ENCODE data around the gene DDIT3.

DDIT3 gene

DNA sequence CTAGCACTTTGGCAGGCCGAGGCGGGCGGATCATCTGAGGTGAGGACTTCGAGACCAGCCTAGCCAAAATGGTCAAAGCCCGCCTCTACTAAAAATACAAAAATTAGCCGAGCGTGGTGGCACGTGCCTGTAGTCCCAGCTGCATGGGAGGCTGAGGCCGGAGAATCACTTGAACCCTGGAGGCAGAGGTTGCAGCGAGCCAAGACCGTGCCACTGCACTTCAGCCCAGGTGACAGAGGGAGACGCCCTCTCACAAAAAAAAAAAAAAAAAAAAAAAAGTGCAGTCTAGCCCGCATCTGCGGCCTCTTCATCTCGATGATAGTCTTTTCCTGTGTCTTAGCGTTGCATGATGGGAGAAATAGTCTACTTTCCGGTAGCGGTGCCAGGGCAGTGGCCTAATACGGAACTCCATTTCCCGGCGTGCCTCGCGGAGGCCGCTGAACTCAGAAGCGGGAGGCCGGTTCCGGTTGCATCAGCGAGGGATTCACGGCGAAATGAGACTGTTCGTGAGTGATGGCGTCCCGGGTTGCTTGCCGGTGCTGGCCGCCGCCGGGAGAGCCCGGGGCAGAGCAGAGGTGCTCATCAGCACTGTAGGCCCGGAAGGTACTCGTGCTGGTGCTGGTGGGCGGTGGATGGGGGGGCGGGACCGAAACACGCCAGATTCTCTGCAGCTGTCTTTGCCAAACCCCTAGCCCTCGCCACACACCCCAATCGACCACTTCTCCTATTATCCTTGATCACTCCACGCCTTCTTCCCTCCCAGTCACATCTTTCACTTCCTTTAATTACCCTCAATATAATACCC, 32.5 kb downstream of the DDIT3 start, which contains the start of gene MARS1:
TSS of gene MARS1 (plus strand) at position 472 of the 805 bp plus-strand sequence. CDS start at position 495, 23 bp downstream.
- peak; percentile 75 for FAIRE-seq
- DNase-seq (ENCODE audit: low spot score), result peak; percentile 91

- FAIRE-seq (no peak), DNase-seq (ENCODE audit: low spot score) (no peak)
These were observed 33.2 kb downstream of the DDIT3 start for GRCh38 chr12:57487055-57487596.

- FAIRE-seq, result no peak
These were observed 34.6 kb downstream of the DDIT3 start for GRCh38 chr12:57485695-57486094.

DNA sequence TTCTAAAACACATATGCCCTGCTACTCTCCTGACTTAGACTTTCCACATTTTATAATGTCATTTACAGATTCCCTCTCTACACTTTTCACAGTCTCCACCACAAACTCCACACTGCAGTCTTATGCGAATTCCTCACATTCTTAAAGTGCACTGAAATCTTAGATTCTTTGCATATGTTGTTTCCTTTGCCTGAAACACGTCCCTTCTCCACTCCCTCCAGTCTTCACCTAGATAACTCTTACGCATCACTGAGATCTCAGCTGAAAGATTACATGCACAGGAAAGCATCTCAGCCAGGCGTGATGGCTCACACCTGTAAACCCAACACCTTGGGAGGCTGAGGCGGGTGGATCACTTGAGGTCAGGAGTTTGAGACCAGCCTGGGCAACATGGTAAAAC, 36.8 kb downstream of the DDIT3 start:
- DNase-seq (ENCODE audit: low spot score) (peak; percentile 41), FAIRE-seq (no peak)

More at GRCh38 chr12:57485695-57486094, 34.6 kb downstream of the DDIT3 start:
- DNase-seq (ENCODE audit: low spot score), result no peak

DNA sequence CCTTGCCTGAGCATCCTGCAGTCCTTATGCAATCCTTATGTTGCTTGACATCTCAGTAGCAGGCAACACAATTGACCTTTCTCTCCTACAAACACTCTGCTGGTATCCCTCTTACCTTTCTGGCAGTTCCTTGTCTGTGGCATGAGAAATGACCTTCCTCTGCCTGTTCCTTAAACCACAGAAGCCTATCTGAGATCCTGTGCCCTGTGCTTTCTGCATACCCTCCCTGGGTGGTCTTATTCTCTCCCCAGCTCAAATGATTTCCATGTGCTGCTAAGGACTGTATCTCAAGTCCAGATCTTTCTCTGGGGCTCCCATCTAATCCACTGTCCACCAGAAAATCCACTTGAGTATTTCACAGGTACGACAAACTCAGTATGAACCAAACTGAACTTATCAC, 38.6 kb downstream of the DDIT3 start:
- DNase-seq (ENCODE audit: low spot score), result no peak
- FAIRE-seq, result no peak

DNA sequence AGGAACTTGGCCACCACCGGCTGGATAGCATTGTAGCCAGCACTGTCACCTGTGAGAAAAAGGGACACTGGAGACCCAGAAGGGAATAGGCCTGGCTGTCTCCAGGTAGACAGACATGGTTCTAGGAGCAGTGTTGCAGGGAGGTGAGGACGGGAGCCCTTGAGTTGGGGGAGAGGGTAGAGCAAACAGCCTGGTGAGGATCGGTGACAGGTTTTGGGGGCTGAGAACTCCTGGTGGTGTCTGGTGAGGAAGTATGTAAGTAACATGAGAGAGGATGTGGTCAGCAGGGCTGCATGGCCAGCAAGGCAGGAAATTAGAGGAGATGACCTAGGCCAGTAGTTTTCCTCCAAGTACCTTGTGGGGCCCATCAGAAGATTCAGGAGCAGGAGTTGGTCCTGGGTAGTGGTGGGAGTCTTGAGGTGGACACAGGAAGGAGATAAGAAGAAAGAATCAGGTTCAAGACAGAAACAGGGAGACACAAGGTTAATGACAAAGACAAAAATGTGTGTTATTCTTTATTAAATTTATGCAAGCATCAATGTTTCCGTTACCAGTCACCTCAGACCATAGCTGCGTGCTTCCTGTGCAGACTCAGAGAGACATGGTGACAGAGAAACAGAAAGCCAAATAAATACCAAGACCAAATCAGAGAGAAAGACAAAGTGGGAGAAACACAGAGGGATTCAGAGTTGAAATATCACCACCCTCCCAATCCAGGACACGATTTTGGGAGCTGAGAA, 40.8 kb downstream of the DDIT3 start, which contains the start of gene ARHGAP9:
TSS of gene ARHGAP9 (minus strand) at position 491 of the 740 bp plus-strand sequence. CDS start at position 31, 460 bp downstream.
- FAIRE-seq, result no peak
- DNase-seq (ENCODE audit: low spot score), result no peak

- DNase-seq (ENCODE audit: low spot score), result no peak
- no peak for FAIRE-seq
These were observed 41.3 kb downstream of the DDIT3 start for GRCh38 chr12:57479043-57479375.

- FAIRE-seq (no peak), DNase-seq (ENCODE audit: low spot score) (no peak)
These were observed 42.3 kb downstream of the DDIT3 start for GRCh38 chr12:57477710-57478681.

- FAIRE-seq (no peak), DNase-seq (ENCODE audit: low spot score) (no peak)
These were observed 43.2 kb downstream of the DDIT3 start for GRCh38 chr12:57476993-57477709.

DNA sequence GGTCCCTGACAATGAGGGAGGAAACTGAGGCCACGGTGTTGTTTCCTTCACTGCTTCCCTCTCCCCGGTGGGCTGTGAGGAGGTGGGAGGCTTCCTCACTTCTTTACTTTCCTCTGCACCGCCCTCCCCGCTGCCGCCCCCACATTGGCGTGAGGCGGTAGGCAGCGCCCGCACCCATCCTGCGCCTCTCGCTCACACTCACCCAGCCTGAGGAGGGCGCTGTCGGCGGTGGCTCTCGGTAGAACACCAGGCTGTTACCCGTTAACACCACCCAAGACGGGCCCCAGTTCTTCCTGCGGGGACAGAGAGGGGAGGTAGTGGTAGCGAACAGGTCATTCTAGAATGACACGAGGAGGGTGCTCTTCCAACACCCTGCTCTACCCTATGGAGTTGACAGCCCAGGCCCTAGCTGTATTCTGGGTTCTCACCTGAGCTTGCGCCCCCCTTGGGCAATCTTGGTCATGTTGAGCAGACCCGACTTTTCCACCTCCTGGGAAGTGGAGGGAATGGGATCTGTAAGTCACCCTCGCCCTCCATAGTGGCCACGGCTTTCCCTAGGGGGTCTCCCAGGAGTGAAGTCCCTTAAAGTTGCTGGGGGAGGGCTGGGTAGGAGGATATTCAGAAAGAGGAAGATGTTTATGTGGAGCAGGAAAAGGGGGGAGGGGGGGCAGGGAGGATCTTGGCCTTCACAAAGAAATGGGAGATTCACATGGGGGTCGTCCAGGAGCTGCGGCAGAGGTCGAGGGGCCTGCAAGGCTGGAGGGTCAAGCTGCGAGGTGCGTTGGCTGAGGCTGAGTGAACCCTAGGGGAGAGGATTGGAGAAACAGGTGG, 43.9 kb downstream of the DDIT3 start:
- FAIRE-seq (no peak), DNase-seq (ENCODE audit: low spot score) (no peak)

- no peak for FAIRE-seq
These were observed 44.8 kb downstream of the DDIT3 start for GRCh38 chr12:57475271-57476161.

DNA sequence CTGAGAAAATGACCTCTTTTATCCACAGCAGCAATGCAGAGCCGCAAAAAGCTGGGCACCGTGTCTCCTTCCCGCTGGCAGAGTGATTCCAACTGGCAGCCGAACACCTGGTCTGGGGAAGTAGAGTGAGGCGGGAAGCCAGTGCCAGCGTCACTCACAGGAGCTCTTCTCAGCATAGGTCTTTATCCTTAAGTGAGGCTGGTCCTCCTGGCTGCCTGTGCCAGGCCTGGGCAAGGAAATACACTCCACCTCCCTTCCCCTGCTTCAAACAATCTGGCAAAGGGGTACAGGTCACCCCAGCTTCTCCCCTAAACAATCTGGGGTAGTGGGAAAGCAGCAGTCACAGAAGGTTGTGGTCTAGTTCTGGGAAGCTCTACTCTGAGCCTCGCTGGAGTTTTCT, 45.5 kb downstream of the DDIT3 start:
- FAIRE-seq (no peak), DNase-seq (ENCODE audit: low spot score) (no peak)

More at GRCh38 chr12:57475271-57476161, 44.8 kb downstream of the DDIT3 start:
- no peak for DNase-seq (ENCODE audit: low spot score)

DNA sequence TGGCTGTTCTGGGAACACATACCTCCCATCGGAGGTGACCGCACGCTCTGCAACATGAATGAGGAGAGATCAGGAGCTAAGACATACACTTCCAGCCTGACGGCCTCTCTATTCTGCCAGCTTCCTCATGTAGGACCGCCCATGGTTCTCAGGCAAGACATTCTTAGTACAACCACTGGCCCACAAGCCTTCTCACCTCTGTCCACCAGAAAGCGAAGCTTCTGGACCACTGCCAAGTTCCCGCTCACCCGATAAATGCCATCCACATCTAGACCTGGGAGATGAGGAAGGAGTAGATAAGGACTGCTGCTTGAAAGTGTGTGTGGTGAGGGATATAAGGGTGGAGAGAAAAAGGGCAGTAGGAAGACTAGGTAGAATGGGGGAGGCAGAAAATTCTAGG, 45.9 kb downstream of the DDIT3 start:
- FAIRE-seq (no peak), DNase-seq (ENCODE audit: low spot score) (no peak)

GRCh38 chr12:57473886-57474285, 46.4 kb downstream of the DDIT3 start:
- DNase-seq (ENCODE audit: low spot score) (no peak), FAIRE-seq (no peak)

DNA sequence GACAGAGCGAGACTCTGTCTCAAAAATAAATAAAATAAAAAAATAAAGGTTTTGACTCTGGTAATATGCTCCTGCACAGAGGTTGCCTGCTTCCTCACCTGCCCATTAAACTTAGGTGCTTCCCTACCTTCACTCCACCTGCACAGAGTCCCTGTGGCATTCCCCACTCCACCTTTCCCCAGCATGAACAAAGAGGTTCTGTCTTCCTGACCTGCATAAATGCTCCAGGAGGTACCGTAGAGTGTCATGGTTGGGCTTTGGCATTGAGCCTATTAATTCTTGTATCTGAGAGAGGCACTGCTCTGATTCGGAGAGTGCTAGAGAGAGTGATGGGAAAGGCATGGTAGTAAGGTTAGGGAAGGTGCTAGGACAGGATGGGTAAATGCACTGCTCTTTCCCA, 46.9 kb downstream of the DDIT3 start:
- no peak for FAIRE-seq
- no peak for DNase-seq (ENCODE audit: low spot score)

DNA sequence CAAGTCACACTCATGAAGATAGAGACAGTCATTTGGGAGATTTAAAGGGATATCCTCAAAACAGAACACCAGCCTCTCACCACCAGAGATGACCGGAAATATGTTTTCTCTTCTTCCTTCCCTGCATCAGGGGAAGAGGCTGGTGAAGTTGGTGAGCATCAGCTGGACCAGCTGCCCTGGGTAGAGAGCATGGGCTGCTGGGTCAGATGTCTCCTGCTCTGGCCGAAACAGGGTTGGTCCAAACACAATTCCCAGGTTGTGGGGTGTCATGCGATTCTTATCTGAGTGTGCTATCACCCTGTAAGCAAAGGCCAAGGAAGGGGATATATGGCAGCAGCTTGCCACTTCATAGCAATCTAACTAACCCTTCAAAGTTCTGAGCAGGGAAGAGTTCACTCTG, 47.9 kb downstream of the DDIT3 start:
- DNase-seq (ENCODE audit: low spot score) (no peak), FAIRE-seq (no peak)

GRCh38 chr12:57471661-57472060, 48.7 kb downstream of the DDIT3 start:
- DNase-seq (ENCODE audit: low spot score), result no peak
- FAIRE-seq, result no peak

DNA sequence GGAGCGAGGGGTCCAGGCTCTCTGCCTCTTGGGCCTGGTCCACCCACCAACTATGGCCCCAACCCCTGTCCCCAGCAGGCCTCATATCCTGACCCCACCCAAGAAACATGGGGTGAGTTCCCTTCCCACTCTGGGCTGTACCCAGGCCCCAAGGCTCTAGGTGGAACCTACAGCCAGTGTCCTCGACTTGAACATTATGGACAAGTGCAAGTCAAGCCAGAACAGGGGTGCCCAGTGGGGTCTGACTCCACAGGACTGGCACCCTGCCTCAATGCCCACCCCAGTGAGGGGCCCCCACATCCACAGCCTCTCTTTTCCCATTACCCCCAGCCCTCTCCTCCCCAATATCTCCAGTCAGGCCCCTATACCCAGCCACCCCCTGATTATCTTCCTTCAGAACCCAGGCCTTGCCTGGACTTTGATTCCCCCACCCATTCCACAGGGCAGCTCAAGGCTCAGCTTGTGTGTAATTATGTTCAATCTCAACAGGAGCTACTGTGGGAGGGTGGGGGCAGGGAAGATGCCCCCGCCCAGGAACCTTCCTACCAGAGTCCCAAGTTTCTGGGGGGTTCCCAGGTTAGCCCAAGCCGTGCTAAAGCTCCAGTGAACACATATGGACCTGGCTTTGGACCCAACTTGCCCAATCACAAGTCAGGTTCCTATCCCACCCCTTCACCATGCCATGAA, 49.2 kb downstream of the DDIT3 start:
- no peak for FAIRE-seq
- DNase-seq (ENCODE audit: low spot score), result no peak
